Left hindlimb (tissue), 1 donor: Measurements from ENCODE around the gene CHST10.

Source experiments
- DNase-seq: peaks from one replicate; pipeline ENCODE4 v3.0.0-alpha.2; 2018

The CHST10 gene

GRCh38 chr2:100413571-100413970 is 3.9 kb downstream of the CHST10 start:
- DNase-seq = no peak

GRCh38 chr2:100412881-100413321 is 4.6 kb downstream of the CHST10 start:
- DNase-seq = no peak

GRCh38 chr2:100412466-100412865 is 5.0 kb downstream of the CHST10 start:
- no peak for DNase-seq

GRCh38 chr2:100411841-100412292 is 5.6 kb downstream of the CHST10 start:
- DNase-seq = no peak

GRCh38 chr2:100409975-100410647 is 7.4 kb downstream of the CHST10 start:
- no peak for DNase-seq

- DNase-seq = no peak
Measured at GRCh38 chr2:100409461-100409860, 8.0 kb downstream of the CHST10 start.

- DNase-seq = no peak
Measured at GRCh38 chr2:100408941-100409340, 8.5 kb downstream of the CHST10 start.

GRCh38 chr2:100408104-100408503 is 9.4 kb downstream of the CHST10 start:
- DNase-seq = no peak

GRCh38 chr2:100407563-100407962 is 9.9 kb downstream of the CHST10 start:
- DNase-seq = no peak

- DNase-seq = no peak
Measured at GRCh38 chr2:100407073-100407472, 10.4 kb downstream of the CHST10 start.

GRCh38 chr2:100406120-100406508 is 11.4 kb downstream of the CHST10 start:
- no peak for DNase-seq

- no peak for DNase-seq
Measured at GRCh38 chr2:100405403-100406119, 11.9 kb downstream of the CHST10 start.

GRCh38 chr2:100404411-100404810 is 13.1 kb downstream of the CHST10 start:
- no peak for DNase-seq

GRCh38 chr2:100403722-100404121 is 13.7 kb downstream of the CHST10 start:
- DNase-seq = no peak

- no peak for DNase-seq
Measured at GRCh38 chr2:100401268-100401667, 16.2 kb downstream of the CHST10 start.

GRCh38 chr2:100399714-100400113 is 17.8 kb downstream of the CHST10 start:
- DNase-seq = no peak

- no peak for DNase-seq
Measured at GRCh38 chr2:100397976-100398375, 19.5 kb downstream of the CHST10 start.

- DNase-seq = no peak
Measured at GRCh38 chr2:100397118-100397860, 20.2 kb downstream of the CHST10 start.

- DNase-seq = no peak
Measured at GRCh38 chr2:100396483-100396882, 21.0 kb downstream of the CHST10 start.

- no peak for DNase-seq
Measured at GRCh38 chr2:100395532-100396350, 21.7 kb downstream of the CHST10 start.

GRCh38 chr2:100394111-100394641 is 23.3 kb downstream of the CHST10 start:
- no peak for DNase-seq

- no peak for DNase-seq
Measured at GRCh38 chr2:100393362-100393761, 24.1 kb downstream of the CHST10 start.

- no peak for DNase-seq
Measured at GRCh38 chr2:100392715-100393114, 24.8 kb downstream of the CHST10 start.
